AG04450 (cell line): ENCODE data around the gene ARHGAP24. TPM values are rescaled to one million over a fixed set of nuclear protein-coding genes. Genes with fewer than 3 reads are reported as not detected.

Source experiments
- CTCF ChIA-PET: fragments of 300-600, 350-600 bp; formaldehyde crosslinking; extraction: SDS; loops from one replicate; lab custom pipeline; 2022; ENCODE audit warnings: antibody characterized with exemption, inconsistent platforms; lab: Charles Lee
- POLR2A ChIA-PET: fragments of 350-600 bp; formaldehyde crosslinking; extraction: SDS; loops from one replicate; lab custom pipeline; 2021; ENCODE audit warnings: antibody characterized with exemption, inconsistent platforms; lab: Yijun Ruan, JAX
- DNase-seq: peaks from one replicate; pipeline ENCODE4 v3.0.0-alpha.2; 2011; ENCODE audit warnings: low read depth, low spot score
- H3K27ac ChIP-seq: one replicate; pipeline ENCODE4 v1.5.1; 2012; ENCODE audit warnings: low read depth, low read length, control low read depth
- H3K27me3 ChIP-seq: one replicate; pipeline ENCODE4 v1.6.0; 2012; ENCODE audit warnings: low read length; ENCODE audit not compliant: control insufficient read depth, insufficient read depth
- H3K4me3 ChIP-seq: 2 replicates; pipeline ENCODE4 v1.5.1; 2011; ENCODE audit warnings: mild to moderate bottlenecking, low read depth, low read length, control low read depth
- H3K9me3 ChIP-seq: 2 replicates; pipeline ENCODE4 v1.5.1; 2012; ENCODE audit warnings: low read length; ENCODE audit not compliant: control insufficient read depth, insufficient read depth
- polyA plus RNA-seq: library from polyadenylated mRNA; depleted of rRNA; stranded (reverse); fragments of >200 nt; gene quantifications from 2 replicates; pipeline ENCODE4 v1.2.3, GENCODE V29; 2011
- small RNA-seq: library from RNA; depleted of rRNA; stranded (forward); fragments of <200 nt; gene quantifications from one replicate; pipeline ENCODE3, GENCODE V24; 2012; ENCODE audit warnings: low read depth; ENCODE audit not compliant: insufficient read length
- TF ChIP-seq, protein P1 (sequence below): IDR thresholded peaks from 2 replicates; pipeline ENCODE4 v1.5.1; 2011; ENCODE audit warnings: low read depth, low read length, control low read depth, inconsistent platforms

Gene ARHGAP24
- polyA plus RNA-seq, 1 experiment = 16.8 TPM

DNA sequence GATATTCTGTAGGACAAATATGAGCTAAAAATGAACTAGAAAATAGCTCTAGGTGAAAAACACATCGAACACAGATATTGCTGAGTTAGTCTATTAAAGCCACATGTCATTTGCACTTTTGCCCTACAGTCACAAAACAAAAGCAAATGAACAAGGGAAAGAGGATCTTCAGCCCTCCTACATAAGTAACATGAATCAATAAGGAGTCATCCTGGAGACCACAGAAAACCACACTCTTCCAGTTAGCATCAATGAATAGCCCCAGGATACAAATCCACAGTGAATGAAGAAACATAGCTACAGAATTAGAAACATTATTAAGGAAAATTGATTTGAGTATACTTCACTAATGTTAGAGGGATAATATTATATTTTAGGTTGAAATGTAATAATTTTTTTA is 573.5 kb downstream of the ARHGAP24 start:
- Histone ChIP-seq H3K4me3 (no peak overlapping the region), H3K9me3 (no peaks in the 10 kb centered on the region), H3K27ac (no peak overlapping the region), H3K27me3 (no peaks in the 10 kb centered on the region)
- DNase-seq = no peak
- CTCF ChIA-PET = interaction anchor here (0.7 to 1.4 kb wide), 3 partner anchors 252 to 964 kb away, joined by 4 read pairs; no protein-coding TSS in a partner anchor
- POLR2A ChIA-PET = no interaction called here
- TF ChIP-seq, protein P1, sequence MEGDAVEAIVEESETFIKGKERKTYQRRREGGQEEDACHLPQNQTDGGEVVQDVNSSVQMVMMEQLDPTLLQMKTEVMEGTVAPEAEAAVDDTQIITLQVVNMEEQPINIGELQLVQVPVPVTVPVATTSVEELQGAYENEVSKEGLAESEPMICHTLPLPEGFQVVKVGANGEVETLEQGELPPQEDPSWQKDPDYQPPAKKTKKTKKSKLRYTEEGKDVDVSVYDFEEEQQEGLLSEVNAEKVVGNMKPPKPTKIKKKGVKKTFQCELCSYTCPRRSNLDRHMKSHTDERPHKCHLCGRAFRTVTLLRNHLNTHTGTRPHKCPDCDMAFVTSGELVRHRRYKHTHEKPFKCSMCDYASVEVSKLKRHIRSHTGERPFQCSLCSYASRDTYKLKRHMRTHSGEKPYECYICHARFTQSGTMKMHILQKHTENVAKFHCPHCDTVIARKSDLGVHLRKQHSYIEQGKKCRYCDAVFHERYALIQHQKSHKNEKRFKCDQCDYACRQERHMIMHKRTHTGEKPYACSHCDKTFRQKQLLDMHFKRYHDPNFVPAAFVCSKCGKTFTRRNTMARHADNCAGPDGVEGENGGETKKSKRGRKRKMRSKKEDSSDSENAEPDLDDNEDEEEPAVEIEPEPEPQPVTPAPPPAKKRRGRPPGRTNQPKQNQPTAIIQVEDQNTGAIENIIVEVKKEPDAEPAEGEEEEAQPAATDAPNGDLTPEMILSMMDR = no peak

DNA sequence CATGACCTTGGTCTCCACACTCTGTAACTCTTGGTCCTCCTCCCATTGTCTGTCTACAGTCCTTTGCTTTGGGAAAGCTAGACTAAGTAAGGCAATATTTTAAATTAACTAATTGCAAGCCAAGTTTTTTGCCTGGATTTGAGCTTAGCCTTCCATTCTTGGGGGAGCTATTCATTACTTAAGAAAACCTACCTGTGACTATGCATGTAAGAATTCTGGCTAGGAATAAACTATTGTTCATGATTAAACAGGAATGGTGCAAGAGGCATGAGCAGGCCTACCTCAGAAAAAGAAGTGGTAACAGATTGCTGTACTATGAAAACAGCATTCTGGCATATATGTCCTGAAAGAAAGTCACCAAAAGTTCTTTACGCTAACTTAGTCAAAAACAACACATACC is 575.5 kb downstream of the ARHGAP24 start:
- no peak for DNase-seq

More for the DNA sequence above, 575.5 kb downstream of the ARHGAP24 start:
- ChIA-PET CTCF (interaction anchor here (1.3 kb wide), 1 partner anchor 253 kb away, joined by 3 read pairs; no protein-coding TSS in a partner anchor), POLR2A (no interaction called here)
- H3K27me3 ChIP-seq = no peaks in the 10 kb centered on the region
- TF ChIP-seq, protein P1 = no peak
- no peak overlapping the region for H3K27ac ChIP-seq
- H3K4me3 ChIP-seq = no peak overlapping the region
- H3K9me3 ChIP-seq = no peaks in the 10 kb centered on the region

Small RNA genes lying within 50 kb of the gene (small RNA-seq; reads per million reads assigned to genes)
- gene MIR4451 = not detected
